GM21526 (cell line): ENCODE measurements around the gene CAPZB.

Experiments used
- ATAC-seq: cut with Tn5 transposase; IDR thresholded peaks from one replicate; pipeline ENCODE4 v1.9.1; 2021; ENCODE audit warnings: moderate library complexity; ENCODE audit not compliant: unreplicated experiment, low FRiP score

The CAPZB gene

DNA sequence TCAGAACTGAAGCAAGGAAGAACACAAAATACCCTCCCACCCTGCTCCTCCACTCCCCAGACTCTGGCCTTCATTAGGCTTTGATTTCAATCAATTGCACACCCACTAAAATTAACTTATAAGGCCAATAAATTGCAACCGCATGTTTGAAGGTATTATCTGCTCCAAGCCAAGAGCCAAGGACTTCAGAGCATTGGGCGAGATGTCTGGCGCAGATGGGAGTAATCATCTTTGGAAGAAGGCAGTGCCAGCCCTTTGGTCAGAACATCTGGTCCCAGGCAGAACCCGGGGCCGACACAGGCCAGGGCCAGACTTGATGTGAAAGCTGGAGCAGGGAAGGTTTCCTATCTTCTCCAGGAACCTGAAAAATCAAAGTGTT lies 113.2 kb downstream of the CAPZB start:
- no peak for ATAC-seq

- no peak for ATAC-seq
Observed at GRCh38 chr1:19371226-19372135, 113.9 kb downstream of the CAPZB start.

- no peak for ATAC-seq
Observed at GRCh38 chr1:19370453-19371170, 114.7 kb downstream of the CAPZB start.

- ATAC-seq: no peak
Observed at GRCh38 chr1:19369396-19370090, 115.8 kb downstream of the CAPZB start.

GRCh38 chr1:19368964-19369363 lies 116.4 kb downstream of the CAPZB start:
- no peak for ATAC-seq

GRCh38 chr1:19368050-19368449 lies 117.3 kb downstream of the CAPZB start:
- no peak for ATAC-seq

DNA sequence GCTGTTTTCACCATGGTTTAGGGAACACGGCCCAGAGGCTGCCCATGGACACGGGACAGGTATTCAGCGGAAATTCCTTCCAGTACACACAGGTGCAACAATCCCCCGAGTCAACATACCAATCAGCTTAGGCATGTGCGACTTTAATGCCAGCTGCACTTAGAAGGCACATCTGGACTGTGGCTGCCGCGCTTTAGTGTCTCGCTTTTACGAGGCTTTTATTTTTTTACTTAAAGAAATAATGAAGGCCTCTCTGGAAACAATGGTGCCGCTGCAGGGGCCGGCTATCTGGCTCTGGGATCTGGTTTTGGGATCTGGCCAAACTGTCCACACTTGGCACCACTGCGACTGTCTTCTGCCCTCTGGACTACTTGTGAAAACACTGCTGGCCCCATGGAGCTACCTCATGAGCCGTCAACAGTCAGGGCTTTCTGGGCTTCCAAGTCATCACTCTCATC lies 117.7 kb downstream of the CAPZB start:
- ATAC-seq: no peak

DNA sequence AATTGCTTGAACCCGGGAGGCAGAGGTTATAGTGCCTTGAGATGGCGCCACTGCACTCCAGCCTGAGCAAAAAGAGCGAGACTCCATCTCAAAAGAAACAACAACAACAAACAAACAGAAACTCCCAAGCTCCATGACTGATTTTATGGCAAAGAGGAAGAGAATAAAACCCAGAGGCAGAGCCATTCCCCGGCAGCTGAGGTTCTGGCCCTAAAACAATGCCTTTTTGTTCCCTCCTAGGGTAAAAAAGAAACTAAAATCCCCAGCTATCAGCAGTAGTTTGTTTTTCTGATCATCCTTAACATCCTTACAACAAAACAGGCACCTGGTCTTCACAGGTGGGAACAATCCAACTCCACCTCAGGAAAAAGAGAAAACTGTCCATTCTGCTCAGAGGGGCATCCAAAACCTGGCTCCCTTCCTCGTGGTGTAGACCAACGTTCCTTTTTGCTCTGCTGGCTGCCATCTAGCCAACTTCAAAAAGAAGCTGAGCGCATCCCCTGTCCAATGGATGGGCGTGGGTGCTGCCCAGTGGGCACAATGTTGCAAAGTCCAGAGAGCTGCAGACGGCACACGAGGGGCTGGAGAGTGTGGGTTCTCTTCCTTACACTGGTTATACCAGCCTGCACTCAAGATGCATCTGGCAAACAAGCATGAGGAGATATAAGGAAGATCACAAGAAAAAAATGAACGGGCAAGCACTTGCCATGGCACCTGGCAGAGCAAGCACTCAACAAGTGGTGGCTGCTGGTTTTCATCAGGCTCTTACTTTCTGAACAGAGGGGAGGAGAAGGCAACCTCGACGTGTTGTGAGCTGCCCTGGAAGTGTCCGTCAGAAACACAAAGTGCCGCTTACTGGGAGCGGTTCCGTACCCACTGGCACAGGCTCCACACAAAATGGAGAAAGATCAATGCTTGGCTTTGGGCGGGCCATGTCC lies 118.5 kb downstream of the CAPZB start:
- ATAC-seq: no peak

- ATAC-seq: no peak
Observed at GRCh38 chr1:19365721-19366120, 119.6 kb downstream of the CAPZB start.

- ATAC-seq: no peak
Observed at GRCh38 chr1:19363536-19364152, 121.7 kb downstream of the CAPZB start.

DNA sequence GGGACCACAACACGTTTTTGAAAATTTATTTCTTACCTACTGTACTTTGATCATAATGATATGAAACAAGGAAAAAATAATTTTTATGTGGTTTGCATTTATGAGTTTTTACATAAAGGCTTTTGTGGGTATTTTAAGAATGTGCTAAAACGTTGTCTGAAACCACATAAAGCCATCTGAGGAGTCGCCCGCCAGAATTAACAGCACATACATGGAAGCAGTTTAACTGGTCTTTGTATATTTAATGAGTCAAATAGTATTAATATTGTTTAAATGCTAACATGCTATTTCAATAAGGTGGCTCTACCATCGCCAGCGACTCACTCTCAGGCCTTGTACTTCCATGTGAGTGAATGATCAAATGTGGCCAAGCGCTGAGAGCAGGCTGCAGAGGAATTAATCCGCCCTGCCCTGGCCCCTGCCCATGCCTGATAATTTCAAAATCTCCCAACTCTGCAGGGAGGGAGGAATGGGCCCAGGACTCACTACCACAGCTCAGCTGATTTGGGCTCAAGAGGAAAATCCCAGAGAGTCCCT lies 123.7 kb downstream of the CAPZB start:
- no peak for ATAC-seq

- ATAC-seq: no peak
Observed at GRCh38 chr1:19360843-19361610, 124.3 kb downstream of the CAPZB start.

GRCh38 chr1:19360432-19360831 lies 124.9 kb downstream of the CAPZB start:
- no peak for ATAC-seq

DNA sequence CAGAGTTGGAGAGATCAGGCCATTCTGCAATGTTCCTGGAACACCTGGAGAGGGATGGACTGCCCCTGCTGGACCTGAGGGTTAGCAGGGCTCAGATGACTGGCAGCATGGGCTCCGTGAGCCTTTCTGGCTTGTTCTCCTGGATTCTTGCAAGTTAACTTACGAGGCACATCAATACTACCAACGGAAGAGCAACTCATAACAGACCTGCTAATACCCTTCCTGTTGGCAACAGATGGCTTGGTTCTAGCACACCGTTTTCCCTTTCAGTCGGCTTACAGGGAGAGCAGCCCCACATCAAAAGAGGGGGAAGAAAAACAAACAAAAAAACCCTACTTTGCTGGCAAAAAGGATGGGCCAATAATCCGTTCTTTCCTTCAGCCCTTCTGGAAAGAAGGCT lies 125.3 kb downstream of the CAPZB start:
- ATAC-seq: no peak

DNA sequence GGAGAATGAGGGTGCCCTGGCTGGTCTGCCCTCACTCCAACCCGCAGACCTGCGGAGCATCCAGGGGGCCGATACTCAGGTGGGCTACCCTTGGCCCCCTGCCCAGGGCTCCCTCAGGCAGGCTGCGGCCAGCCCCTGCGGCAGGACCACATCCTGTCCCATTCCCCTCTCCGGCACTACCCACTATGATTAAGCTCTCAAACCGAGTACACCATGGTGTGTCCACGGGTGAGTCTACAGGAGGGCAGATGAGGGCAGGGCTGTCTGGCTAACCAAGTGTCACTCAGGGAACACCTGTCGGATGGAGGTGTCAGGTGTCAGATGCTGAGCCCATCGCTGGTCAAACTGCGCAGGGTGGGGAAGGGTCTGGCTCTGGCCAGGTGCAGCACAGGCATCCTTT lies 126.0 kb downstream of the CAPZB start:
- ATAC-seq: no peak

- ATAC-seq: no peak
Observed at GRCh38 chr1:19358710-19359109, 126.6 kb downstream of the CAPZB start.

DNA sequence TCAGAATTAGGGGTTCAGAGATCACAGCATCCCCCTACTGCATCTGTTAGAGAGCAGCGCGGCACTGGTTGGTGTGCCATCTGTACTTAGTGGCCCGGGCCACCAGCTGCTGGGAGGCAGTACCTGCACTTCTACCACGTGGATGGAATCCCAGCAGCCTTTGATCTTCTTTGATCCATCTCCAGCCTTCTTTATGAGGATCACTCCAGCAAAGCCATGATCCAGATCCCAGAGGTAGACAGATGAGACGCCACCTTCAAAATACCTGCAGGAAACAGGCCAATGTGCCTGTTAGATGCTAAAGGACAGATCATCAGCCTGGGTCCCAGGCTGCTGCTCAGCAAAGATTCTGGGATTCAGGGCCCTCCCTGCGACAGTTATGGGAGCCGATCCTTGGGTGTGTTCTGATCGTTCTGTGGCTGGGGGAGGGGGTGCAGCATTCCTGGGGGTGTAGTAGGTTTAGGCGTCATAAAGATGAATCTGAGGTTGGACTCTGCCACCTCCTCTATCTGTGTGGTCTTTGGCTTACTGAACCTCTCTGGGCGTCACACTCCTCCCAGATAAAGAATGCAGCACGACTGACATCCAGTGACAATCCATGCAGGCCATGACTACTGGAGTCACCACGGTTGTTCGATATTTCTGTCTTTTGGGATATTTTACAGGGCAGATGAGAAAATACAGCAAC lies 127.9 kb downstream of the CAPZB start:
- ATAC-seq: no peak

DNA sequence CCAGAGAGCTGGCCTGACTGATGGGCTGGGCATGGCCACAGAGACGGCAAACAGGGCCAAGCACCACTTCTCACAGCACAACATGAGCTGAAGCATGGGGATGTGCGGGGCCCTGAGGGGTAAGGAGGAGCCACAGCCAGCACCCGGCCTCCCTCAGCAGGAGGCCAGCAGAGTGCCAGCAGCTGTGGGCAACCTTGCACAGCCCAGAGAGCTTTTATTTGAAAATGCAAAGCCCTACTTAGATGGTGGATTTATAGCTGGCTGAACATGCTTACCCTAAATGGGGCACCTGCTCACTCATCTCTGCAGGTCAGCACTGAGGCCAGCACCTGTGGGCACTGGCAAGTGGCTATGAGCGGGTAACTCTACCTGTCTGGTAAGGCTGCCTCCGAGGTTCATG lies 129.1 kb downstream of the CAPZB start:
- no peak for ATAC-seq
